Measurements from ENCODE around the gene C3orf62. TPM values are rescaled to one million over a fixed set of nuclear protein-coding genes. Genes with fewer than 3 reads are reported as not detected.
A peak's percentile ranks its signal among the peaks of the same experiment; 100 is the strongest.

C3orf62 gene
- total RNA-seq, 6 experiments from 2014 or later = 1.6 to 2.3 (median 2.0) TPM

DNA sequence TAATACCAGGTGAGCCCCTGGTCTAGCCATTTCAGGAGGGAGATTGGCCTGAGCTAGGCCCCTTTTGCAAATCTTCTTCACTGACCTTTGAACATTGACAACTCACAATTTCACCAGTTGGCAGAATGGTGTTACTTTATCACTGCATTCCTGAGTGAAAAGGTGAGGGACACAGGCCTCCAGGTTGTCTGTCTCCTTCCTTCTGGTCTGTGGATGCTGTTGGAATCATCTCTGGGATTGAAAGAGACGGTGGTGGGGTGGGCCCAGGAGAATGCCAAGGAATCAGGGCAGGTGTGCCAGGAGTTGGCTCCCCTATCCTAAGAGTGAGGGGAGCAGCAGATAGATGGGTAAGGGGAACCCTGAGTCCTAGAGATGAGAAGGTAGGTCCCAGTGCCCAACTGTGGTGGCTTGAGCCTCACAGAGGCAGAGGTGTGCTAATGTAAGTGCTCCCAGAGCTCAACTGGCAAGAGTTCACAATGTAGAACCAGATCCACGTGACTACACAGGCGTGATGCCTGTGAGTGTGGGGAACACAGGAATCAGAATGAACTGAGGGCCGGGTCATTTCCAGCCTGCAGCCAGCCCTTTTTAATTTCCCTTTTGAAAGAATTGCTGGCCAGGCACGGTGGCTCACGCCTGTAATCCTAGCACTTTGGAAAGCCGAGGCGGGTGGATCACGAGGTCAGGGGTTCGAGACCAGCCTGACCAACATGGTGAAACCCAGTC, 11.2 kb downstream of the C3orf62 start:
- DNase-seq (no peak), ATAC-seq (peak in 1 of 4 donors; percentile 11)
- no peaks in the 10 kb centered on the region for H3K36me3 ChIP-seq
- intact Hi-C loops (cut with DNase I) = no loop called here
- no peaks in the 10 kb centered on the region for H3K27me3 ChIP-seq
- no peak for TF ChIP-seq POLR2A (IDR thresholded peaks at IDR 0.05)
- TF ChIP-seq, protein P1, sequence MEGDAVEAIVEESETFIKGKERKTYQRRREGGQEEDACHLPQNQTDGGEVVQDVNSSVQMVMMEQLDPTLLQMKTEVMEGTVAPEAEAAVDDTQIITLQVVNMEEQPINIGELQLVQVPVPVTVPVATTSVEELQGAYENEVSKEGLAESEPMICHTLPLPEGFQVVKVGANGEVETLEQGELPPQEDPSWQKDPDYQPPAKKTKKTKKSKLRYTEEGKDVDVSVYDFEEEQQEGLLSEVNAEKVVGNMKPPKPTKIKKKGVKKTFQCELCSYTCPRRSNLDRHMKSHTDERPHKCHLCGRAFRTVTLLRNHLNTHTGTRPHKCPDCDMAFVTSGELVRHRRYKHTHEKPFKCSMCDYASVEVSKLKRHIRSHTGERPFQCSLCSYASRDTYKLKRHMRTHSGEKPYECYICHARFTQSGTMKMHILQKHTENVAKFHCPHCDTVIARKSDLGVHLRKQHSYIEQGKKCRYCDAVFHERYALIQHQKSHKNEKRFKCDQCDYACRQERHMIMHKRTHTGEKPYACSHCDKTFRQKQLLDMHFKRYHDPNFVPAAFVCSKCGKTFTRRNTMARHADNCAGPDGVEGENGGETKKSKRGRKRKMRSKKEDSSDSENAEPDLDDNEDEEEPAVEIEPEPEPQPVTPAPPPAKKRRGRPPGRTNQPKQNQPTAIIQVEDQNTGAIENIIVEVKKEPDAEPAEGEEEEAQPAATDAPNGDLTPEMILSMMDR (IDR thresholded peaks at IDR 0.05) = no peak
- WGBS (ENCODE audit: insufficient coverage, low coverage, low lambda C conversion rate, missing lambda C conversion rate) = 73% methylated on average over 2 of the region's 10 CpGs
- no peak overlapping the region for H3K27ac ChIP-seq
- H3K9me3 ChIP-seq = no peaks in the 10 kb centered on the region
- H3K4me3 ChIP-seq = no peak overlapping the region
- no peaks in the 10 kb centered on the region for H3K4me1 ChIP-seq

DNA sequence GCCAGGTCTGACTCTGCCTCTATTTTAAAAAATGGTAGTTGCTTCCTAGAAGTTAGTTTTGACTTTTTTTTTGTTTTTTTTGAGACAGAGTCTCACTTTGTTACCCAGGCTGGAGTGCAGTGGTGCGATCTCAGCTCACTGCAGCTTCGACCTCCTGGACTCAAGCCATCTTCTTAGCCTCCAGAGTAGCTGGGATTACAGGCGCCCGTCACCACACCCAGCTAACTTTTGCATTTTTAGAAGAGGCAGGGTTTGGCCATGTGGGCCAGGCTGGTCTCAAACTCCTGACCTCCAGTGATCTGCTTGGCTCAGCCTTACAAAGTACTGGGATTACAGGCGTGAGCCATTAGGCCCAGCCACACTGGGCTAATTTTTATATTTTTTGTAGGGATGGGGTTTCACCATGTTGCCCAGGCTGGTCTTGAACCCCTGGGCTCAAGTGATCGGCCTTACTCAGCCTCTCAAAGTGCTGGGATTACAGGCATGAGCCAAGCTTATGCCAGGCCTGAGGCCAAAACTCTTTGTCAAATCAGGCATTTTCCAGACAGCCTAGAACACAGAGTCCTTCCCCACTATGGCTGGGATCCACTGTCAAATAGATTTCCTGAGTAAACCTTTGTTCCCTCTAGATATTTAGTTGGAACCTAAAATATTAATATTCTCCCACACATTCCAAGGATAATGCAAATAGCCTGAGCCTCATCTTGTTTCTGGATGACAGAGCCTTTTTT, 13.7 kb downstream of the C3orf62 start:
- WGBS (ENCODE audit: insufficient coverage, low coverage, low lambda C conversion rate, missing lambda C conversion rate) = 88% methylated on average over 5 of the region's 6 CpGs

DNA sequence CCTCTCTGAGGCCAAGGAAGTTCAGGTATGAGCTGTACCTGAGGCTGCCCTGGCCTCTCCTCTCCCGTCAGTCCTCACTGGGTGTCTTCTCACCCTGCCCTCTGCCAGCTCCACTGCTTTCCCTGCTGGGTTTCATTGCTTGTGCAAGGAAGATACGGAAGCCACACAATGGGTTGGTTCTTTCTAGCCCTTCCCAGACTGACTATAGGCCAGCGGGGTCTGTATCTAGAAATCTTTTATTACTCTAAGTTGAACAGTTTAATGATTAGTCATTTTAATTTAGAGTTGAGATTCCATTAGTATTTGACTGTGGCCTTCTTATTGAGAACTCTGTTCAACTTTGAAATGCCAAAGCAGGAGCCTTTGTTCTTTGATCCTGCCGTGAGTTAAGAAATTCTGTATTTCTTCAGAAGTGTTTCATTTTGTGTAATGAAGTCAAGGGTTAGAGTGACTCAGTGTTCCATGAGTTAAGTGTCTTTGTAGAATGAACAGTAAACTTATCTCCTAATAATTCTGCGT, 16.2 kb downstream of the C3orf62 start:
- TF ChIP-seq POLR2A (IDR thresholded peaks at IDR 0.05) = no peak
- TF ChIP-seq, protein P1 (IDR thresholded peaks at IDR 0.05) = no peak
- Histone ChIP-seq H3K4me1 (no peaks in the 10 kb centered on the region), H3K9me3 (no peaks in the 10 kb centered on the region), H3K27me3 (no peaks in the 10 kb centered on the region), H3K4me3 (no peak overlapping the region), H3K27ac (no peak overlapping the region), H3K36me3 (no peaks in the 10 kb centered on the region)
- intact Hi-C loops (cut with DNase I) = no loop called here
- ATAC-seq (no peak), DNase-seq (no peak)
- 86% methylated on average over 4 of the region's 5 CpGs for WGBS (ENCODE audit: insufficient coverage, low coverage, low lambda C conversion rate, missing lambda C conversion rate)

More for the DNA sequence above, 13.7 kb downstream of the C3orf62 start:
- intact Hi-C loops (cut with DNase I) = no loop called here
- DNase-seq (peak in 1 of 3 donors; percentile 58), ATAC-seq (peak in 1 of 4 donors; percentile 44)
- Histone ChIP-seq H3K4me1 (no peaks in the 10 kb centered on the region), H3K4me3 (no peak overlapping the region), H3K36me3 (no peaks in the 10 kb centered on the region), H3K27ac (no peak overlapping the region), H3K9me3 (no peaks in the 10 kb centered on the region), H3K27me3 (no peaks in the 10 kb centered on the region)
- TF ChIP-seq POLR2A (IDR thresholded peaks at IDR 0.05) = no peak

DNA sequence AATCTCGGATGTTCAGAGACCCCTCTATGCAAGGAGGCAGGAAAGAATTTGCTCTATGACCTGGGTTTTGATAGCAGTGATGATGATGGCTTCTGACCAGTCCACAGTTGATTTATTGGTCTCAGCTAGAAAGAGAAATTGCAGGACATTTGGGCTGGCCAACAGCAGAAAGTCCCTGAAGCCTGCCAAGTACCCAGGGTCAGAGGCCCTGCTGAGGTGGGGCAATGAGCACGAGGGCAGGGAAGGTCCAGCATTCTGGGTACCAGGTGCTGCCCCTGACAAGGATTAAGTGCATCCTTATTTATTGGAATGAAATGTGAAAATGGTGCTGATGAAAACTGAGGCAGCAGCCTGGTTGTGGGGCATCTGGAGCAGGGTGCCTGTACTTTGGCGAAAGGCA, 19.8 kb downstream of the C3orf62 start:
- H3K36me3 ChIP-seq = no peaks in the 10 kb centered on the region
- intact Hi-C loops (cut with DNase I) = no loop called here
- TF ChIP-seq, protein P1 (IDR thresholded peaks at IDR 0.05) = no peak
- no peak for TF ChIP-seq POLR2A (IDR thresholded peaks at IDR 0.05)
- 19% methylated on average over 2 of the region's 3 CpGs for WGBS (ENCODE audit: insufficient coverage, low coverage, low lambda C conversion rate, missing lambda C conversion rate)
- DNase-seq (peak; percentile 24 to 73 (median 60)), ATAC-seq (peak in 3 of 4 donors; percentile 53 to 93 (median 79))
- no peaks in the 10 kb centered on the region for H3K4me1 ChIP-seq
- H3K27me3 ChIP-seq = no peaks in the 10 kb centered on the region
- H3K27ac ChIP-seq = no peak overlapping the region
- no peak overlapping the region for H3K4me3 ChIP-seq
- no peaks in the 10 kb centered on the region for H3K9me3 ChIP-seq
